GM23338 (cell line): ENCODE results near the gene CACNA1F.

Source experiments
- CREB1 ChIP-seq: fragments of 250-450 bp; sonication (Bioruptor Pico); IDR thresholded peaks from 2 replicates; pipeline ENCODE4 v1.5.0; 2020; ENCODE audit warnings: low read depth, mild to moderate bottlenecking, moderate library complexity
- EZH2phosphoT487 ChIP-seq: fragments of 200-600 bp; sonication (generic); IDR thresholded peaks from one replicate; pipeline ENCODE4 v1.8.1; 2018; ENCODE audit warnings: antibody characterized with exemption; ENCODE audit not compliant: unreplicated experiment
- TF ChIP-seq, protein P1 (sequence below), 2 experiments: fragments of 200-600 bp in 1 of 2; sonication (generic) in 1 of 2; conservative IDR thresholded peaks; 2 replicates each; pipeline versions ENCODE4 v1.5.1 to v1.6.1; 2016 to 2017; ENCODE audit warnings: antibody characterized with exemption in 2 of 2, low read depth in 2 of 2, mild to moderate bottlenecking in 2 of 2, moderate library complexity in 1 of 2

DNA sequence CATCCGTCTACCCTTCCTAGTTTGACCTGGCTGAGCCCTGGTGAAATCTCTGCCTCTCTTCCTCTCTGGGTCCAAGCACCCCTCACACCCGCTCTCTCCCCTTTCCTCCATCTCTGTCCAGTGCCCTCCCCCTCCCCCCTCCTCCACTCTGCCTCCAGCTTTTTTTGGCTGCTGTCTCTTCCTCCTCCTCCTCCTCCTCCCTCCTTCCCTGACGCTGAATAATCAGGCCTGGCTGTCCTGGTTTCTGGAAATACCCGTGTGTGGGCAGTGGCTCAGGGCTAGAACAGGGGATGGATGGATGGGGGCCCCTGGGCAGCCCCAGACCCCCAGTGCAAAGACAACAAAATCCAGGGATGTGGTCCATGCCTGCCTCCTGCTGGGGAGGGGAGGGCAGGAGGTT is 28.4 kb downstream of the CACNA1F start:
- TF ChIP-seq, protein P1, sequence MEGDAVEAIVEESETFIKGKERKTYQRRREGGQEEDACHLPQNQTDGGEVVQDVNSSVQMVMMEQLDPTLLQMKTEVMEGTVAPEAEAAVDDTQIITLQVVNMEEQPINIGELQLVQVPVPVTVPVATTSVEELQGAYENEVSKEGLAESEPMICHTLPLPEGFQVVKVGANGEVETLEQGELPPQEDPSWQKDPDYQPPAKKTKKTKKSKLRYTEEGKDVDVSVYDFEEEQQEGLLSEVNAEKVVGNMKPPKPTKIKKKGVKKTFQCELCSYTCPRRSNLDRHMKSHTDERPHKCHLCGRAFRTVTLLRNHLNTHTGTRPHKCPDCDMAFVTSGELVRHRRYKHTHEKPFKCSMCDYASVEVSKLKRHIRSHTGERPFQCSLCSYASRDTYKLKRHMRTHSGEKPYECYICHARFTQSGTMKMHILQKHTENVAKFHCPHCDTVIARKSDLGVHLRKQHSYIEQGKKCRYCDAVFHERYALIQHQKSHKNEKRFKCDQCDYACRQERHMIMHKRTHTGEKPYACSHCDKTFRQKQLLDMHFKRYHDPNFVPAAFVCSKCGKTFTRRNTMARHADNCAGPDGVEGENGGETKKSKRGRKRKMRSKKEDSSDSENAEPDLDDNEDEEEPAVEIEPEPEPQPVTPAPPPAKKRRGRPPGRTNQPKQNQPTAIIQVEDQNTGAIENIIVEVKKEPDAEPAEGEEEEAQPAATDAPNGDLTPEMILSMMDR (conservative IDR thresholded peaks at IDR 0.05; ENCODE audit: low read depth in 2 of 2), result peak; percentile 16 to 29; a peak in 3 of 4 replicates
- no peak for TF ChIP-seq EZH2phosphoT487
- no peak for TF ChIP-seq CREB1 (CRISPR knock-in tag)
